ENCODE data around the gene CAPN6.

Gene CAPN6
- long read RNA-seq: 0 reads

- no peak within 1 kb of the TSS for H3K27ac ChIP-seq (replicated peaks)
- peaks cover 10% of the 10 kb centered on the region for H3K27me3 ChIP-seq (ENCODE audit: insufficient read depth, poor library complexity, severe bottlenecking)
- no peak within 1 kb of the TSS for H3K4me3 ChIP-seq (replicated peaks; ENCODE audit: insufficient read depth, low read length)
- TF ChIP-seq POLR2AphosphoS5 (IDR thresholded peaks at IDR 0.05; ENCODE audit: low read depth): no peak
- TF ChIP-seq GABPA (IDR thresholded peaks at IDR 0.05; ENCODE audit: low read depth): no peak
- TF ChIP-seq SPI1 (IDR thresholded peaks at IDR 0.05; ENCODE audit: borderline replicate concordance, low read depth): no peak
- TF ChIP-seq CTCF (IDR thresholded peaks at IDR 0.05; ENCODE audit: insufficient read depth, low read length): no peak
- TF ChIP-seq REST (IDR thresholded peaks at IDR 0.05; ENCODE audit: insufficient replicate concordance, low read depth): no peak
- DNase-seq (ENCODE audit: low read depth in 1 of 2, low spot score in 1 of 2): no peak
Observed at GRCh38 chrX:111270339-111270738, at the start of gene CAPN6. TSS of gene CAPN6 (minus strand) at chrX:111270483. CDS start at chrX:111263936, 6,547 bp downstream.

- no peak for TF ChIP-seq REST (IDR thresholded peaks at IDR 0.05; ENCODE audit: insufficient replicate concordance, low read depth)
- no peak for TF ChIP-seq GABPA (IDR thresholded peaks at IDR 0.05; ENCODE audit: low read depth)
- TF ChIP-seq POLR2AphosphoS5 (IDR thresholded peaks at IDR 0.05; ENCODE audit: low read depth): no peak
- TF ChIP-seq SPI1 (IDR thresholded peaks at IDR 0.05; ENCODE audit: borderline replicate concordance, low read depth): no peak
- TF ChIP-seq CTCF (IDR thresholded peaks at IDR 0.05; ENCODE audit: insufficient read depth, low read length): no peak
- H3K27ac ChIP-seq (replicated peaks): no peak overlapping the region
Observed at GRCh38 chrX:111319451-111319850, 49.2 kb upstream of the CAPN6 start.

GRCh38 chrX:111318901-111319300 lies 48.6 kb upstream of the CAPN6 start:
- Histone ChIP-seq H3K27me3 (ENCODE audit: insufficient read depth, poor library complexity, severe bottlenecking) (no peaks in the 10 kb centered on the region), H3K27ac (replicated peaks) (no peak overlapping the region), H3K4me3 (replicated peaks; ENCODE audit: insufficient read depth, low read length) (no peak overlapping the region)
- TF ChIP-seq CTCF (IDR thresholded peaks at IDR 0.05; ENCODE audit: insufficient read depth, low read length) (no peak), POLR2AphosphoS5 (IDR thresholded peaks at IDR 0.05; ENCODE audit: low read depth) (no peak), REST (IDR thresholded peaks at IDR 0.05; ENCODE audit: insufficient replicate concordance, low read depth) (no peak), GABPA (IDR thresholded peaks at IDR 0.05; ENCODE audit: low read depth) (no peak), SPI1 (IDR thresholded peaks at IDR 0.05; ENCODE audit: borderline replicate concordance, low read depth) (no peak)
- no peak for DNase-seq (ENCODE audit: low read depth in 1 of 2, low spot score in 1 of 2)

More at GRCh38 chrX:111319451-111319850, 49.2 kb upstream of the CAPN6 start:
- Histone ChIP-seq H3K27me3 (ENCODE audit: insufficient read depth, poor library complexity, severe bottlenecking) (no peaks in the 10 kb centered on the region), H3K4me3 (replicated peaks; ENCODE audit: insufficient read depth, low read length) (no peak overlapping the region)
- no peak for DNase-seq (ENCODE audit: low read depth in 1 of 2, low spot score in 1 of 2)
